Epithelial cell of proximal tubule (primary cell): ENCODE results near the gene PCGF2. TPM values are rescaled to one million over a fixed set of nuclear protein-coding genes. Genes with fewer than 3 reads are reported as not detected.

ENCODE experiments used
- DNase-seq: peaks from one replicate; pipeline ENCODE4 v3.0.0-alpha.2; 2011; ENCODE audit warnings: low read depth
- H3K4me3 ChIP-seq: 2 replicates; pipeline ENCODE4 v1.5.1; 2011; ENCODE audit warnings: low read depth, mild to moderate bottlenecking, low read length
- total RNA-seq: library from RNA; depleted of rRNA; stranded (reverse); fragments of >200 nt; gene quantifications from 2 replicates; pipeline ENCODE4 v1.2.3, GENCODE V29; 2015
- TF ChIP-seq, protein P1 (sequence below): conservative IDR thresholded peaks from 2 replicates; pipeline ENCODE4 v1.5.1; 2012; ENCODE audit warnings: low read depth, mild to moderate bottlenecking, low read length

Gene PCGF2
- total RNA-seq, 1 donor from 2014 or later, result 7.6 TPM

DNA sequence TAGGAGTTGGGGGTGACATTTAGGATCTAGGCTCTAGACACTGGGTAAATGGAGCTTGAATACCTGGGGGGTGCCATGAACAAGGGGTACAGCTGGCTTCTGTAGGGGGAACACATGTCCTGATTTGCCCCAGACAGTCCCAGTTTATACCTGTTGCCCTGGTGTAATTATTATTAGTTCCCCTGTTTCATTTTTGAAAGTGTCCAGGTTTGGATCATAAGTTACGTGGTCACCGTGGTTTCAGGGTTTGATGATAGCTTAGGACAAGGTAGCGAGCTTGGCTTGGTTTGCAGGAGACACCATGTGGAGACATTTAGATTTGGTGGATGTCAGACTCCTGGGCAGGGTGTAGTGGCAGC is 37.6 kb downstream of the PCGF2 start:
- no peak overlapping the region for H3K4me3 ChIP-seq
- TF ChIP-seq, protein P1, sequence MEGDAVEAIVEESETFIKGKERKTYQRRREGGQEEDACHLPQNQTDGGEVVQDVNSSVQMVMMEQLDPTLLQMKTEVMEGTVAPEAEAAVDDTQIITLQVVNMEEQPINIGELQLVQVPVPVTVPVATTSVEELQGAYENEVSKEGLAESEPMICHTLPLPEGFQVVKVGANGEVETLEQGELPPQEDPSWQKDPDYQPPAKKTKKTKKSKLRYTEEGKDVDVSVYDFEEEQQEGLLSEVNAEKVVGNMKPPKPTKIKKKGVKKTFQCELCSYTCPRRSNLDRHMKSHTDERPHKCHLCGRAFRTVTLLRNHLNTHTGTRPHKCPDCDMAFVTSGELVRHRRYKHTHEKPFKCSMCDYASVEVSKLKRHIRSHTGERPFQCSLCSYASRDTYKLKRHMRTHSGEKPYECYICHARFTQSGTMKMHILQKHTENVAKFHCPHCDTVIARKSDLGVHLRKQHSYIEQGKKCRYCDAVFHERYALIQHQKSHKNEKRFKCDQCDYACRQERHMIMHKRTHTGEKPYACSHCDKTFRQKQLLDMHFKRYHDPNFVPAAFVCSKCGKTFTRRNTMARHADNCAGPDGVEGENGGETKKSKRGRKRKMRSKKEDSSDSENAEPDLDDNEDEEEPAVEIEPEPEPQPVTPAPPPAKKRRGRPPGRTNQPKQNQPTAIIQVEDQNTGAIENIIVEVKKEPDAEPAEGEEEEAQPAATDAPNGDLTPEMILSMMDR, result no peak
- DNase-seq, result no peak

DNA sequence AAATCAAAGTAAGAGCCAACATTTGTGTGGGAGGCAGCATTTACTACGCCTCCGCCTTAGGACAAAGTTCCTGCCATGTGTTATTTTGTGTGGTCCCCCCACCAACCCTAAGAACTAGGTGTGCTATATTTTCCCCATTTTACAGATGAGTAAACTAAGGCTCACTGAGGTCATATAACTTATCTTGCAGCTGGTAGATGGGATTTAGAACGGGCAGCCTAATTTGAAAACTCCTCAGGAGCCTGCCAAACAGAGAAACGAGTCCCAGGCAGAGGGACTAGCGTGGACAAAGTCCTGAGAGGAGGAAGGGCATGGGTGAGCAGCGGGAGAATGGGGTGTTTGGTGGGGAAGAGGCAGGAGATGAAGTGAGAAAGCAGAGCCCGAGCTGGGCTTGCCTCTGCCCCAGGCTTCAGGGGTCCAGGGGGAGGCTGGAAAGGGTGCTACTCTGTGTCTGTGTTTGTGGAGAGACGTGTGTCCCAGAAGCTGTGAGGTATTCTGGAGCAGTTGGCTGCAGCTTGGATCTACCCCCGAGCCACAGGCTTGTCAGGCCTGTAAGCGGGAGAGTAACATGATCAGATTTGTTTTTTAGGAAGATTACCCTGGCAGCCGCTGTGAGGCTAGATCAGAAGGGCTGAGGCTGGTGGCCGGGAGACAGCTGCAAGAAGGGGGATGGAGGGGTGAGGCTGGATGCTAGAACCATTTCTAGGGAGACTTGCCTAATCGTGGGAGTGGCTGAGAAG is 38.1 kb downstream of the PCGF2 start:
- DNase-seq, result no peak
- TF ChIP-seq, protein P1, result no peak

DNA sequence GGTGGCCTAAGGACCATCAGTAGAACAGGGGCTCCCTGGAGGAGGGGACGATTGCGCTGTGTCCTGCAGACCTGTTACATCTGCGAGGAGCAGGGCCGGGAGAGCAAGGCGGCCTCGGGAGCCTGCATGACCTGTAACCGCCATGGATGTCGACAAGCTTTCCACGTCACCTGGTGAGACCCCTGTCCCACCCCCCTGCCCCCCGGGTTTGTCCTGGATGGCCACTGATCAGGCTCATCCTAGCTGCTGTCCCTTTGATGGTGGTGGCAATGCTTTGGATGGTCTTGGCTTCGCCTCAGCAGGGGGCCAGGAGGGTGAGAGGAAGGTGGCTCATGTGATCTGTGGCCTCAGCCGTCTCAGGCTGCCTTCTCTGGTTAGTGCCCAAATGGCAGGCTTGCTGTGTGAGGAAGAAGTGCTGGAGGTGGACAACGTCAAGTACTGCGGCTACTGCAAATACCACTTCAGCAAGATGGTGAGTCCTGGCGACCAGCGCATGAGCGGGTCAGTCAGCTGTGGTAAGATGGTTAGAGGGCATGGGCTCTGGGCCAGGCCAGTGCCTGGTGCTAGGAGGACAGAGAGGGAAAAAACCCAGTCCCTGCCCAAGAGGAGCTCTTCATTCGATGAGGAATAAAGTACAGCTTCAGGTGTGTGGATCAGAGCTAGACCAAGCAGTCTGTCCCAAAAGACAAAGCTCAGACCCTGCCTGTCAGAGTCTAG is 38.9 kb downstream of the PCGF2 start:
- no peak for DNase-seq
- no peak overlapping the region for H3K4me3 ChIP-seq
- TF ChIP-seq, protein P1, result no peak

More for the DNA sequence above, 38.1 kb downstream of the PCGF2 start:
- no peak overlapping the region for H3K4me3 ChIP-seq

DNA sequence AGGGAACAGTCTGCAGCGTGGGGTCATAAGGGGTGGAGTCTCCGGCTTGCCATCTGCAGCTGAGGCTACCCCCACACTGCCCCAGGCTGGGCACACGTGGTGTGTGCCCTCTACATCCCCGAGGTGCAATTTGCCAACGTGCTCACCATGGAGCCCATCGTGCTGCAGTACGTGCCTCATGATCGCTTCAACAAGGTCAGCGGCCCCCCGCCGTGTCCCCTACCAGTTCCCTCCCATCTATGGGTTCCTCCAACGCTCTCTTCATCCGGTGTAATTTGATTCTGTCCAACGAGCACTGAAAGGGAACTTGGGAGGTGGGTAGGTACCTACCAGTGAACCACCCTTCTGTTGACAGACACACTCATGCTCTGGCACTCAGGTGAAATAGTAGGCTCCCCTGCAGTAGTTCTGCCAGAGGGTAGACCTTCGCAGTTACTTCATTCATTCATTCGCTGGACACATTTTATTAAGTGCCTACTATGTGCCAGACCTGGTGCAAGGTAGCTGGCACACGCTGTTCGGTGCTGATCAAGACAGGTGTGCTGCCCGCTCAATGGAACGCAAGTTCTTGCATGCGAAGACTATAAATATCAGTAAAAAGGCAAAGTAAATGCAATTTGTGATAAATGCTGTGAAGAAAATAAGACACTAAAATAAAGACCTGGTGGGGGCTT is 40.3 kb downstream of the PCGF2 start:
- TF ChIP-seq, protein P1, result no peak
- H3K4me3 ChIP-seq, result no peak overlapping the region
- no peak for DNase-seq

DNA sequence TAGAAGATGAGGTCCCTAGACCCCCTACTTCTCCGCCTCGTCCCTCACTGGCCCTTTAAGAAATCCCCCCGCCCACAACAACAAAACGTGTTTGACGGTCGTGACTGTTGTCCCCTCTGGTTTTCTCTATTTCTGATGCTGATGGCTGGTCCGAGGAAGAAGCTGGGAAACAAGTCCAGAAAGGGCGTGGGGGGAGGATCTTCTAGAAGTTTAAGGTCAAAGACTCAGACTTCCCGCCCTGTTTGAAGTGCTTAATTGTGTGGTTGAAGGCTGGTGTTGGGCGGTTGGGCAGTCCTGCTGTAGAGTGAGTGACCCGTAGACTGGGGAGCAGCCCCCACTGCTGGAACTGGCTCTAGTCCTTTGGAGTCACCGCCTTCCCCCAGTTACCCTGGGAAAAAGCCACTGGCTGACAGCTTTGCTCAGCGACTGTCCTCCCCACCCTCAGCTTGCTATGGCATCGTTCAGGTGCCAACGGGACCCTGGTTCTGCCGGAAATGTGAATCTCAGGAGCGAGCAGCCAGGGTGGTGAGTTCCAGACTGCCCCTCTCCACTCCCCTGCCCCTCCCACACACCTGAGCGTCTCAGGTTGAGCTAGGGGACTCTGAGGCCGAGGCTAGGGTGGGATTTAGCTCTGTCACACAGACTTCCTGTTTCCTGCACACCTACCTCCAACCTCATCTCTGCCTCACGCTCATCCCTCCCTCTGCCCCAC is 41.5 kb downstream of the PCGF2 start:
- TF ChIP-seq, protein P1, result no peak
- peak overlapping the region; percentile 95 for H3K4me3 ChIP-seq
- no peak for DNase-seq

DNA sequence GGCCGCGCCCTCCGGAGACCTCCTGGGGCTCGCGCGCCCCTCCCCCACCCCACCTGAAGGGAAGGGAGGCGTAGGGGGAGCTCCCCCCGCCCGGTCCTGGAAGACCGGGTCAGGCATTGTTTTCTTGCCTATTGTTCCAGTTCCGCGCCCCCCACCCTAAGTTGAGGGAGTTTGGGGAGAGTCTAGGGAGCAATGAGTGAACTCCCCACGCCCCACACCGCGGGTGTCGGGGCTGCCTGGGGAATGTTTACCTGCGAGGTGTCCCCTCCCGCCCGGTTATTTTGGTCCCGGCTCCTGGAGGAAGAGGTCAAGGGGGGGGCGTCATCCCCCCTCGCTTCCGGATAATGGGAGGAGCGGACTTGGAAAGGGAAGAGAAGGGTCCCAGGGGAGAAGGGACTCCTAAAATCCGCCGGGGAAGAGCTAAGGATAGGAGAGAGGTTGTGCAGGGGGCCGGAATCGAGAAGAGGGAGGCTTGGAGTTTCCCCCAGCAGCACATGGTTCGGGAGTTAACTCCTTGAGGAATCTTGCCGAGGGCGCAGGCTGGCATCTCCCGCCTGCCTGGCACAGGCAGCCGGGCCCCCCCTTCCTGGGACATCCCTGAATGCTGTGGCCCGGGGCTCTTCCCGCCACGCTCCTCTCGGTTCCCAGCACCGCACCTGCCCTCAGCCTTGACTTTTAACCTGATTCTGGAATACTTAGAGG is 42.2 kb downstream of the PCGF2 start:
- H3K4me3 ChIP-seq, result peak overlapping the region; percentile 95
- TF ChIP-seq, protein P1, result no peak
- DNase-seq, result no peak
